D721Med (cell line): ENCODE measurements around the gene TNPO3.
"Not testable (repeated sequence)": the region's sequence is repeated elsewhere in the genome, so short reads cannot be mapped to it uniquely, and the experiment has no call there.

ENCODE experiments used
- DNase-seq: peaks from one replicate; pipeline ENCODE4 v3.0.0; 2011; ENCODE audit warnings: low spot score; ENCODE audit not compliant: insufficient read length
- FAIRE-seq: peaks from 2 replicates; lab custom pipeline; 2011; peaks lifted over from hg19 to GRCh38; lab: Jason Lieb, UNC
- CTCF ChIP-seq: IDR thresholded peaks from 2 replicates; pipeline ENCODE4 v1.5.1; 2012; ENCODE audit warnings: mild to moderate bottlenecking, control low read depth; ENCODE audit not compliant: insufficient read depth; ENCODE audit errors: missing control alignments

Gene TNPO3

GRCh38 chr7:129072479-129073011 is 17.6 kb upstream of the TNPO3 start:
- DNase-seq, result no peak
- no peak for FAIRE-seq
- no peak for TF ChIP-seq CTCF

GRCh38 chr7:129069021-129069420 is 14.1 kb upstream of the TNPO3 start:
- TF ChIP-seq CTCF, result no peak
- DNase-seq, result no peak
- no peak for FAIRE-seq

GRCh38 chr7:129067943-129068548 is 13.1 kb upstream of the TNPO3 start:
- TF ChIP-seq CTCF, result no peak
- DNase-seq, result no peak

GRCh38 chr7:129067132-129067561 is 12.2 kb upstream of the TNPO3 start:
- FAIRE-seq, DNase-seq: not testable (repeated sequence)

More at GRCh38 chr7:129067943-129068548, 13.1 kb upstream of the TNPO3 start:
- FAIRE-seq, result no peak

GRCh38 chr7:129066290-129067131 is 11.6 kb upstream of the TNPO3 start:
- FAIRE-seq (no peak), DNase-seq (no peak)
- TF ChIP-seq CTCF, result no peak

GRCh38 chr7:129055861-129056464 is 1.1 kb upstream of the TNPO3 start:
- no peak for DNase-seq
- no peak for FAIRE-seq
- no peak for TF ChIP-seq CTCF

- DNase-seq, result no peak
- FAIRE-seq, result no peak
- TF ChIP-seq CTCF, result no peak
These were observed 444 bp upstream of the TNPO3 start for GRCh38 chr7:129055294-129055816.
